ENCODE measurements around the gene SPAST. TPM values are rescaled to one million over a fixed set of nuclear protein-coding genes. Genes with fewer than 3 reads are reported as not detected.

Gene SPAST
- total and polyA plus RNA-seq, 2 of the 13 experiments (the other 11 are each of a cell fraction or from before 2014, with no cell fraction given), result 11.5 to 40.4 TPM

DNA sequence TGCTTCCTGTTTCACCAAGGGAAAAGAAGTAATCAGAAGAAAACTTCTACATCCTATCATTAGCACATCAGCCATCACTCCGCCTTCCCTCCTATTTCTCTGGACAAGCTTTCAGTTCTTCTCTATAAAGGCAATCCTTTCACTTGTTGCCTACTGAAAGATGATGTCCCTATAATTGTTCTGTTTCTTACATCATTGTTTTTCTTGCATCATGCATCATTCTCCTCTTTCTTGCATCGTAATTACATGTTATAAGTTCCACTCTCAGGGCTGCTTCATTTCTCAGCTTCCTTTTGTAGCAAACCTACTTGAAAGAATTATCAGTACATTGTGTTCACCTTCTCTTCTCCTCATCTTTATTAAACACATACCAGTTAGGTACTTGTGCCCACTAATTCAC lies 109.5 kb downstream of the SPAST start:
- Histone ChIP-seq H3K9ac (ENCODE audit: insufficient read depth, low read depth, low read length) (no peak overlapping the region), H3K4me1 (ENCODE audit: insufficient read depth, low read length) (peaks cover 1% of the 10 kb centered on the region), H4K20me1 (ENCODE audit: insufficient read depth, low read length) (no peaks in the 10 kb centered on the region), H3K36me3 (replicated peaks in 1 of 2; ENCODE audit: control insufficient read depth in 1 of 2, insufficient read depth in 2 of 2, low read length in 2 of 2) (peaks cover 10 to 43% of the 10 kb centered on the region in 2 experiments; a peak in 4 of 5 replicates), H3K9me3 (ENCODE audit: low read length) (no peaks in the 10 kb centered on the region), H3K79me2 (ENCODE audit: insufficient read depth, low read length) (peaks cover 7% of the 10 kb centered on the region), H3K4me3 (replicated peaks in 1 of 3; ENCODE audit: insufficient read depth in 1 of 3, low read depth in 2 of 3, low read length in 3 of 3) (no peak overlapping the region), H3K4me2 (ENCODE audit: low read depth, low read length) (no peak overlapping the region), H3K27ac (ENCODE audit: extremely low read length, insufficient read depth, low read length) (no peak overlapping the region), H3K27me3 (ENCODE audit: control insufficient read depth in 1 of 2, insufficient read depth in 2 of 2, low read length in 2 of 2) (no peaks in the 10 kb centered on the region), H2AFZ (ENCODE audit: low read length) (no peak overlapping the region)
- intact Hi-C loops (cut with micrococcal nuclease; ENCODE audit: unreplicated experiment), result no loop called here
- ChIA-PET CTCF (ENCODE audit: low intra/inter-chr PET ratio, low total read pairs) (no interaction called here), POLR2A (no interaction called here)
- no TSS peak for BruUV-seq (replicated peaks)
- in situ Hi-C loops (cut with HindIII; ENCODE audit: extremely low pct_ligation_motif_present, low pct_unique_long_range_greater_than_20kb), result no loop called here
- DNase-seq (ENCODE audit: low spot score) (no peak), ATAC-seq (no peak), FAIRE-seq (no peak)
- WGBS (ENCODE audit: low lambda C conversion rate), result 95% methylated on average over 2 of the region's 2 CpGs
- no peak for TF ChIP-seq NFKB2 (CRISPR knock-in tag; IDR thresholded peaks at IDR 0.05; ENCODE audit: borderline replicate concordance)
- peak; percentile 24; the same call in 1 of the 2 replicates for TF ChIP-seq ATF7 (IDR thresholded peaks at IDR 0.05)
- TF ChIP-seq ATF7 (CRISPR knock-in tag; IDR thresholded peaks at IDR 0.05), result no peak

DNA sequence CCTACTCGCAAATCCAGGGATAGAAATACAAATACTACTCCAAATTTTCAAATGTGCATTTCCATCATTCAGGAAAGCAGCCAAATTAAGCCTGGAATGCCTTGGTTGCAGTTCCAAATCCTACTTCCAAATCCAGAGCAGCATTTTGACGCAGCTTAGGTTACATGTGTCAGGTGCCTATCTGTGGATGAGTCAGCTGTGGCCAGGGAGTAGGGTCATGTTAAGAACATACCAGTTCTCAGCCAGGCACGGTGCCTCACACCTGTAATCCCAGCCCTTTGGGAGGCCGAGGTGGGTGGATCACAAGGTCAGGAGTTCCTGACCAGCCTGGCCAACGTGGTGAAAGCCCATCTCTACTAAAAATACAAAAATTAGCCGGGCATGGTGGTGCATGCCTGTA lies 119.3 kb downstream of the SPAST start:
- Histone ChIP-seq H3K4me1 (ENCODE audit: insufficient read depth, low read length) (peaks cover 7% of the 10 kb centered on the region), H2AFZ (ENCODE audit: low read length) (no peak overlapping the region), H3K9ac (ENCODE audit: insufficient read depth, low read depth, low read length) (no peak overlapping the region), H3K9me3 (ENCODE audit: low read length) (no peaks in the 10 kb centered on the region), H3K4me2 (ENCODE audit: low read depth, low read length) (no peak overlapping the region), H3K79me2 (ENCODE audit: insufficient read depth, low read length) (no peaks in the 10 kb centered on the region), H3K27me3 (ENCODE audit: control insufficient read depth in 1 of 2, insufficient read depth in 2 of 2, low read length in 2 of 2) (no peaks in the 10 kb centered on the region), H3K27ac (ENCODE audit: extremely low read length, insufficient read depth, low read length) (no peak overlapping the region), H4K20me1 (ENCODE audit: insufficient read depth, low read length) (no peaks in the 10 kb centered on the region), H3K4me3 (replicated peaks in 1 of 3; ENCODE audit: insufficient read depth in 1 of 3, low read depth in 2 of 3, low read length in 3 of 3) (no peak overlapping the region), H3K36me3 (replicated peaks in 1 of 2; ENCODE audit: control insufficient read depth in 1 of 2, insufficient read depth in 2 of 2, low read length in 2 of 2) (peaks cover 17 to 47% of the 10 kb centered on the region in 2 experiments)
- in situ Hi-C loops (cut with HindIII; ENCODE audit: extremely low pct_ligation_motif_present, low pct_unique_long_range_greater_than_20kb), result no loop called here
- no TSS peak for BruUV-seq (replicated peaks)
- intact Hi-C loops (cut with micrococcal nuclease; ENCODE audit: unreplicated experiment), result no loop called here
- FAIRE-seq (no peak), DNase-seq (ENCODE audit: low spot score) (no peak), ATAC-seq (no peak)
- CTCF ChIA-PET (ENCODE audit: low intra/inter-chr PET ratio, low total read pairs), result no interaction called here
- POLR2A ChIA-PET, result interaction anchor here (1.1 kb wide), 1 partner anchor 17 kb away, joined by 3 read pairs; the partner anchor contains the start of gene SLC30A6
- TF ChIP-seq NR1H2 (CRISPR knock-in tag; IDR thresholded peaks at IDR 0.05; ENCODE audit: borderline replicate concordance, low read depth) (no peak), ZBTB1 (CRISPR knock-in tag; IDR thresholded peaks at IDR 0.05; ENCODE audit: borderline replicate concordance) (no peak), AGO1 (IDR thresholded peaks at IDR 0.05; ENCODE audit: low read depth, low read length, poor library complexity, severe bottlenecking) (no peak), ZNF564 (CRISPR knock-in tag; IDR thresholded peaks at IDR 0.05) (no peak), IRF2 (CRISPR knock-in tag; IDR thresholded peaks at IDR 0.05) (no peak), ATM (IDR thresholded peaks at IDR 0.05; ENCODE audit: borderline replicate concordance) (no peak), SCMH1 (CRISPR knock-in tag; IDR thresholded peaks at IDR 0.05; ENCODE audit: borderline replicate concordance) (no peak), DMAP1 (CRISPR knock-in tag; IDR thresholded peaks at IDR 0.05) (no peak), ZNF781 (CRISPR knock-in tag; IDR thresholded peaks at IDR 0.05; ENCODE audit: borderline replicate concordance, not compliant biosample characterization) (no peak)
- TF ChIP-seq, protein P1, sequence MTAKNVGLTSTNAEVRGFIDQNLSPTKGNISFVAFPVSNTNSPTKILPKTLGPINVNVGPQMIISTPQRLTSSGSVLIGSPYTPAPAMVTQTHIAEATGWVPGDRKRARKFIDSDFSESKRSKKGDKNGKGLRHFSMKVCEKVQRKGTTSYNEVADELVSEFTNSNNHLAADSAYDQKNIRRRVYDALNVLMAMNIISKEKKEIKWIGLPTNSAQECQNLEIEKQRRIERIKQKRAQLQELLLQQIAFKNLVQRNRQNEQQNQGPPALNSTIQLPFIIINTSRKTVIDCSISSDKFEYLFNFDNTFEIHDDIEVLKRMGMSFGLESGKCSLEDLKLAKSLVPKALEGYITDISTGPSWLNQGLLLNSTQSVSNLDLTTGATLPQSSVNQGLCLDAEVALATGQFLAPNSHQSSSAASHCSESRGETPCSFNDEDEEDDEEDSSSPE (CRISPR knock-in tag; IDR thresholded peaks at IDR 0.05), result no peak
- TF ChIP-seq, protein P2, sequence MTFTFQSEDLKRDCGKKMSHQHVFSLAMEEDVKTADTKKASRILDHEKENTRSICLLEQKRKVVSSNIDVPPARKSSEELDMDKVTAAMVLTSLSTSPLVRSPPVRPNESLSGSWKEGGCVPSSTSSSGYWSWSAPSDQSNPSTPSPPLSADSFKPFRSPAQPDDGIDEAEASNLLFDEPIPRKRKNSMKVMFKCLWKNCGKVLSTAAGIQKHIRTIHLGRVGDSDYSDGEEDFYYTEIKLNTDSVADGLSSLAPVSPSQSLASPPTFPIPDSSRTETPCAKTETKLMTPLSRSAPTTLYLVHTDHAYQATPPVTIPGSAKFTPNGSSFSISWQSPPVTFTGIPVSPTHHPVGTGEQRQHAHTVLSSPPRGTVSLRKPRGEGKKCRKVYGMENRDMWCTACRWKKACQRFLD (CRISPR knock-in tag; IDR thresholded peaks at IDR 0.05; ENCODE audit: borderline replicate concordance), result no peak
- TF ChIP-seq, protein P3, sequence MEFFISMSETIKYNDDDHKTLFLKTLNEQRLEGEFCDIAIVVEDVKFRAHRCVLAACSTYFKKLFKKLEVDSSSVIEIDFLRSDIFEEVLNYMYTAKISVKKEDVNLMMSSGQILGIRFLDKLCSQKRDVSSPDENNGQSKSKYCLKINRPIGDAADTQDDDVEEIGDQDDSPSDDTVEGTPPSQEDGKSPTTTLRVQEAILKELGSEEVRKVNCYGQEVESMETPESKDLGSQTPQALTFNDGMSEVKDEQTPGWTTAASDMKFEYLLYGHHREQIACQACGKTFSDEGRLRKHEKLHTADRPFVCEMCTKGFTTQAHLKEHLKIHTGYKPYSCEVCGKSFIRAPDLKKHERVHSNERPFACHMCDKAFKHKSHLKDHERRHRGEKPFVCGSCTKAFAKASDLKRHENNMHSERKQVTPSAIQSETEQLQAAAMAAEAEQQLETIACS (CRISPR knock-in tag; IDR thresholded peaks at IDR 0.05), result no peak
- WGBS (ENCODE audit: low lambda C conversion rate), result 95% methylated on average over 6 of the region's 6 CpGs

All from HepG2 (cell line).